HG02981 (cell line): ENCODE measurements around the gene SLC25A6.
"Not testable (repeated sequence)": the region's sequence is repeated elsewhere in the genome, so short reads cannot be mapped to it uniquely, and the experiment has no call there.

Source experiments
- ATAC-seq: cut with Tn5 transposase; IDR thresholded peaks from one replicate; pipeline ENCODE4 v1.9.1; 2021; ENCODE audit warnings: mild to moderate bottlenecking, moderate library complexity; ENCODE audit not compliant: unreplicated experiment

SLC25A6 gene

GRCh38 chrX:1416327-1416784, 24.4 kb upstream of the SLC25A6 start:
- ATAC-seq = no peak

GRCh38 chrX:1412551-1413161, 20.7 kb upstream of the SLC25A6 start:
- ATAC-seq = no peak

GRCh38 chrX:1411326-1411725, 19.4 kb upstream of the SLC25A6 start:
- ATAC-seq = no peak

DNA sequence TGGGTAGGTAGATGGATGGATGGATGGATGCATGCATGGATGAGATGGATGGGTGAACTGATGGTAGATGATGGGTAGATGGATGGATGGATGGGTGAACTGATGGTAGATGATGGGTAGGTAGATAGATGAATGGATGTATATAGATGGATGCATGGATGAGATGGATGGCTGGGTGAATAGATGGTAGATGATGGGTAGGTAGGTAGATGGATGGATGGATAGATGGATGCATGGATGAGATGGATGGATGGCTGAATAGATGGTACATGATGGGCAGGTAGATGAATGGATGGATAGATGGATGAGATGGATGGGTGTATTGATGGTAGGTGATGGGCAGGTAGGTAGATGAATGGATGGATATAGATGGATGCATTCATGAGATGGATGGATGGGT, 15.1 kb upstream of the SLC25A6 start:
- ATAC-seq = no peak

- ATAC-seq = not testable (repeated sequence)
These were observed 13.9 kb upstream of the SLC25A6 start for GRCh38 chrX:1405769-1406168.

DNA sequence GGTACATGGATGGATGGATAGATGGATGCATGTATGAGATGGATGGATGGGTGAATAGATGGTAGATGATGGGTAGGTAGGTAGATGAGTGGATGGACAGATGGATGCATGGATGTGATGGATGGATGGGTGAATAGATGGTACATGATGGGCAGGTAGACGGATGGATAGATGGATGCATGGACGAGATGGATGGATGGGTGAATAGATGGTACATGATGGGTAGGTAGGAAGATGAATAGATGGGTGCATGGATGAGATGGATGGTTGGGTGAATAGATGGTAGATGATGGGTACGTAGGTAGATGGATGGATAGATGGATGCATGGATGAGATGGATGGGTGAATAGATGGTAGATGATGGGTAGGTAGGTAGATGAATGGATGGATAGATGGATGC, 12.0 kb upstream of the SLC25A6 start:
- not testable (repeated sequence) for ATAC-seq

- no peak for ATAC-seq
These were observed 11.3 kb upstream of the SLC25A6 start for GRCh38 chrX:1403228-1403627.

DNA sequence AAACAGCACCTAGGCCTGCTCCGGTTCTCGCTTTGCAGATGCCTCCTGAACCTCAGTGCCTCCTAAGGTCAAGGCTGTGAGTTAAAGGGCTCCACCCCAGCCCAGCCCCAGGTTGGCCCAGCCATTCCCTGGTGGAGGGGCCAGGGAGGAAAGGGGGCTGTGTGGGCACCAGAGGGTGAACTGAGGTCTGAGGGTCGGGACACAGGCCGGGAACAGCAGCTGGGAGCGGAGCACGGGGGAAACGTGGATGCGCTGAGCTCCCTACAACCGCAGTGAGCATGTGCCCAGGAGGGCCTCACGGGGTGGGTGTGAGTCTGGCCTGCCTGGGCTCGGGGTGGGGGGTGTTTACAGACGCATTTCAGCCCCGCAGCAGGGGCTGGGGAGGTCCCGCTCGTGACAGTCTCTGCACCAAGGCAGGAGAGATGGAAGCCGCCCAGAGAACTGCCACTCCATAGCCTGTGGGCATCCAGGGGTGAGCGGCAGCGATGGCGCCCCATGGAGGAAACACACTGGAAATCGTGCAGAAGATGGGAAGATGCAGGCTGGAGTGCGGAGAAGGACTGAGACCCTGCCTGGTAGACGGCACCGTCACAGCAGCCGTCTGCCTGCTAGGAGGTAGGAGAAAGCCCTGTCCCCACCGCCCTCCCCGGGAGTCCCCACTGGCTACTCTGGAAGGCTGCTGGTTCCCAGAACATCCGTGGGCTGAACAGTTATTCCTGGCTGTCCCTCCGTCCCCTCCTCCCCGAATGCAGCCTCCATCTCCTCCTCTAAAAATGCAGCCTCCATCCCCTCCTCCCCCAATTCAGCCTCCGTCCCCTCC, 9.9 kb upstream of the SLC25A6 start:
- ATAC-seq = no peak

DNA sequence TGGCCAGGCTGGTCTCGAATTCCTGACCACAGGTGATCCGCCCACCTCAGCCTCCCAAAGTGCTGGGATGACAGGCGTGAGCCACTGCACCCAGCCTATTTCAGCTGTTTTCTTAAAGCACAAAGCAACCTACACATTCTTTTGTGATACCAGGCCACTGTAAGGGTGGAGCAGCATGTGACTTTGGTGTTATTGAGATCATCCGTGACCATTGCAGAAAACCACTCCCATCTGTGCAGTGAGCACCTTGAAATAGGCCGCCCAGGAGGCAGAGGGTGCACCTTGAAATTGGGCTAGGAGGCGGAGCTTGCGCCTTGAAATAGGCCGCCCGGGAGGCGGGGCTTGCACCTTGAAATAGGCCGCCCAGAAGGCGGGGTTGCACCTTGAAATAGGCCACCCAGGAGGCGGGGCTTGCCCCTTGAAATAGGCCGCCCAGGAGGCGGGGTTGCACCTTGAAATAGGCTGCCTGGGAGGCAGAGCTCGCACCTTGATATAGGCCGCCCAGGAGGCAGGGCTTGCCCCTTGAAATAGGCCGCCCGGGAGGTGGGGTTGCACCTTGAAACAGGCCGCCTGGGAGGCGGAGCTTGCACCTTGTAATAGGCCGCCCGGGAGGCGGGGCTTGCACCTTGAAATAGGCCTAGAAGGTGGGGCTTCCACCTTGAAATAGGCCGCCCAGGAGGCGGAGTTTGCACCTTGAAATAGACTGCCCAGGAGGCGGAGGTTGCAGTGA, 9.0 kb upstream of the SLC25A6 start:
- no peak for ATAC-seq

- ATAC-seq = no peak
These were observed 8.1 kb upstream of the SLC25A6 start for GRCh38 chrX:1400049-1400448.

- no peak for ATAC-seq
These were observed 6.8 kb upstream of the SLC25A6 start for GRCh38 chrX:1398431-1399340.

DNA sequence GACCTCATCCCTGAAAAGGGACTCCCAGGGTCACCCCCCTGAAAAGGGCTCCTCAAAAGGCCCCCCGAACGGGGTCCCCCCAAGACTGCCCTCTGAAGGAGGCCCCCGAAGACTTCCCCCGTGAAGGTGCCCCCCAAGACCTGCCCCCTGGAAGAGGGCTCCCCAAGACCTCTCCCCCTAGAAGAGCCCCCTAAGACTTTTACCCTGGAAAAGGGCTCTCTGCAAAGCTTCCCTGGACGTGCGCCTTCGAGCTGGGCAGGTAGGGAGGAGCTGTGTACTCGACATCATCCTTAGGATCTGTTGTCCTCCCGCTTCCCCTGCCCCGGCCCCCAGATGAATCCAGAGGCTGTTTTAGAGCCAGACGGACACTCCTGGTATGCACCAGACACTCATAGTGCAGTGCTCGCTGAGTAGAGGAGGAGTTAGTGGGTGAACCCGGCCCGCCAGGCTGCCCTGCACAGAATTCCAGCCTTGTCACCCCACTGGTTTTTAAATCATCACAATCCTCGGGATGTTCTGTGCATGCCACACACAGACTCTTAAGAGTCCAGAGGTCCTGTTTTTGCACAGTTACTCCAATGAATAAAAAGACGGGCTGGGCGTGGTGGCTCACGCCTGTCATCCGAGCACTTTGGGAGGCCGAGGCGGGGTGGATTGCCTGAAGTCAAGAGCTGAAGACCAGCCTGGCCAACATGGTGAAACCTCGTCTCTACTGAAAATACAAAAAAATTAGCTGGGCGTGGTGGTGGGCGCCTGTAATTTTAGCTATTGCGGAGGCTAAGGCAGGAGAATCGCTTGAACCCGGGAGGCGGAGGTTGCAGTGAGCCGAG, 5.7 kb upstream of the SLC25A6 start:
- ATAC-seq = no peak

DNA sequence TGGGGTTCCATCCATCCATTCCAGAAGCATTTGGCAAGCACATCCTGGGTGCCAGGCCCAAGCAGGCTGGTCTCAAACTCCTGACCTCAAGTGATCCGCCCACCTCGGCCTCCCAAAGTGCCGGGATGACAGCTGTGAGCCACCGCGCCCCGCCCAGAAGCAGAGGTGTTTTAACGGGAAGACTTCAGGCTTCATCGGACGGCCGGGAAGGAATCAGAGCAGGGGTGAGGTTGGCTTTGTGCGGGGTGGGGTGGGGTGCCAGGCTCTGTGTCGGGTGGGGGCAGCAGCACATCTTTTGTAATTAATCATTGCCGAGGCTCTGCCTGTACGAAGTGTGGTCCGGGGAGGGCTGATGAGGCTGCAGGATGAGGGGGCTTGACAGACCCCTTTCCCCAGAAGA, 5.1 kb upstream of the SLC25A6 start:
- no peak for ATAC-seq

DNA sequence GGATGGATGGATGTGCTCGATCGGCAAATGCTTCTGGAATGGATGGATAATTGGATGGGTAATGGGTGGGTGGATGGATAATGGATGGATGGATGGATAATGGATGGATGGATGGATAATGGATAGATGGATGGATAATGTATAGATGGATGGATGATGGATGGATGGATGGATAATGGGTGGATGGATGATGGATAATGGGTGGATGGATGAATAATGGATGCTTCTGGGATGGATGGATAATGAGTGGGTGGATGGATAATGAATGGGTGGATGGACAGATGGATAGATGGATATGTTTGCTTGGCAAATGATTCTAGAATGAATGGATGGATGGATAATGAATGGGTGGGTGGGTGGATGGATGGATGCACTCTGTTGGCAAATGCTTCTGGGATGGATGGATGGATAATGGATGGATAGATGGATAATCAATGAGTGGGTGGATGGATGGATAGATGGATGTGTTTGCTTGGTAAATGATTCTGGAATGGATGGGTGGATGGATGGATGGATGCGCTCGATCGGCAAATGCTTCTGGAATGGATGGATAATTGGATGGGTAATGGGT, 3.8 kb upstream of the SLC25A6 start:
- no peak for ATAC-seq

GRCh38 chrX:1394731-1395501, 3.0 kb upstream of the SLC25A6 start:
- ATAC-seq = no peak

DNA sequence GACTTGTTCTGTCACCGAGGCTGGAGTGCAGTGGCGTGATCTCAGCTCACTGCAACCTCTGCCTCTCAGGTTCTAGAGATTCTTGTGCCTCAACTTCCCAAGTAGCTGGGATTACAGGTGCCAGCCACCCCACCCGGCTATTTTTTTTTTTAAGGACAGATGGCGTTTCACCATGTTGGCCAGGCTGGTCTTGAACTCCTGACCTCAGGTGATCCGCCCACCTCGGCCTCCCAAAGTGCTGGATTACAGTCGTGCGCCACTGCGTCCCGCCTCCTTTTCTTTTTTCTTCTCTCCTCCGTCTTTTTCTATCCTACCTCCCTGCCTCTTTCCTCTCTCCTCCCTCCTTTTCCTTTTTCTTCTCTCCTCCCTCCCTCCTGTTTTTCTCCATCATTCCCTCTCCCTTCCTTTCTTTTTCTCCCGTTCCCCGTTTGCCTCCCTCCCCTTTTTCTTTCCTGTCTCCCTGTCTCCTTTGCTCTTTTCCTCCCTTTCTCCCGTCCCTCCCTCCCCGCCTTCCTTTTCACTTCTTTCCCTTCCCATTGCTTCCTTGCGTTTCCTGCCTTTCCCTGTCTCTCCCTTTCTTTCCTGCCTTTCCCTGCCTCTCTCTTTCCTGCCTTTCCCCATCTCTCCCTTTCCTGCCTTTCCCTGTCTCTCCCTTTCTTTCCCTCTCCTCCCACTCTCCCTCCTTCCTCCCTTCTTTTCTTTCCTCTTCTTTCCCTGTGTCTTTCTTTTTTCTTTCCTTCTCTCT, 2.1 kb upstream of the SLC25A6 start:
- no peak for ATAC-seq

DNA sequence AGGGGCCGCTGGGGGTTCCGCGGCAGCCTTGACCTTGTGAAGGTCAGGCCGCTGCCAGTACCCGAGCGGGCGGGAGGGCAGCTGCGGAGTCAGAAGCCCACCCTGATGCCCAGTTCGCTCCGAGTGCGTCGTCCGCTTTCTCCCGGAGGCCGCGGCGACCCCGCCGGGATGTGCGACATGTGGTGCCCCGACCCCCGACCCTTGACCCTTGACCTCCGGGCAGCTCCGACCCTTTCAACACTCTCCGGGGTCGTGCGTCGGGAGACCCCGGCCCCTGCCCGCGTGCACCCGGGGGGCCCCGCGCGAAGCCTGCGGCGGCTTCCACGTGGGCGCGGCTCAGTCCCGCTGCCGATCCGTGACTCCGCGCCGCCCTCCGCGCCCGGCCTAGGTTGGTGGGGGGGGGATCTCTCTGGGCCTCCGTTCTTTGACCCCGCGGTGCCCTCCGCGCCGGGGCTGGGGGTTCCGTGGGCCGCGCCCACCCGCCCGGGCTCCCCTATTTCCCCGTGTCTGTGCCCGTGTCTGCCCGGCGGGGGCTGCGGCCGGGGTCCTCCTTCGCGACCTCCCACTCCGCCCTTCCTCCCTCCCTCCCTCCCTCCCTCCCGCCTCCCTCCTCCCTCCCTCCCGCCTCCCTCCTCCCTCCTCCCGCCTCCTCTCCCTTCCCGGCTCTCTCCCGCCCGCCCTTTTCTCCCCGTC, 609 bp upstream of the SLC25A6 start:
- ATAC-seq = peak; percentile 27

- peak; percentile 29 for ATAC-seq
These were observed 575 bp downstream of the SLC25A6 start for GRCh38 chrX:1391370-1391706.
